GM19035 (cell line): ENCODE results near the gene DACH1.

ENCODE experiments used
- ATAC-seq: cut with Tn5 transposase; IDR thresholded peaks from one replicate; pipeline ENCODE4 v1.9.1; 2021; ENCODE audit not compliant: unreplicated experiment

DACH1 gene

DNA sequence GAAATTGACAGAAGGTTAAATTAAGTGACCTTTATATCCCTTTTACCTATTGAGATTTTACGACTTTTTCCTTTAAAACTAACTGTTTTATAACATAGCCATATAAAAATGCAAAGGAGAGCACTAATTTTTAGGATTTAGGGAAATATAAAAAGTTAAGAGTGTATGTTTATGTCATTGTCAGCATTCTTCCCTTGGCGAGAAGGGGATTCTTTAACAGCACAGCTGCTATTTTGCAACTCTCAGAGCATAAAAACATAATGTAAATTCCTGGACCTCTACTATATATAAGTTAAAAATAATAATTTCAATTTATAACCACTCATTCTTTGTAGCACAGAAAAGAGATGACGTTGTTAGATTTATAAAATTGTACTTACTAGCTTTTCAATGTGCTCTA, 363.2 kb downstream of the DACH1 start:
- ATAC-seq: no peak

DNA sequence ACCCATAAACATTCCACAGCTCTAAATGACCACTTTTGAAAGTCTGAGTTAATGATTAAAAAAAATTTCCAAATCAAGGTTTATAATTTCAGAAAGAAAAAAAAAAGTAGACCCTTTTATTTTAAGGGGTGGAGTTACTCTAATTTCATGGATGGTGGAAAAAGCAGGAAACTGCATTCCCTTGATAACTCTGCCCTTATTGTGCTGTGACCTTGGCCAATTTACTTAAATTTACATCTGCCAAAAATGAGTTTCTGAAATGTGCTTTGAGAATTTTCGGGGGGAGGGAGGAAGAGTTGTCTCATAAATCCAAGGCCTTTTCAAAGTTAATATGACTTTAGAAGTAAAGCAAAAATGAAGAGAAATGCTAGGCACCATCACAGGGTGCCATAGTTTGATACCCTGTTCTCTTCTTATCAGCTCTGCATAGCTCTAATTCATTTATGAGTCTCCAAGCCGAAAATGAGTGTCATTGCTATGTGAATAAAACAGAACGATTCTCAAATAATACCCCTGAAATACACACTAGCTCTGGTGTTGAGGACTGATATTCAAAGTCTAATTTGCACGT, 367.0 kb downstream of the DACH1 start:
- no peak for ATAC-seq

DNA sequence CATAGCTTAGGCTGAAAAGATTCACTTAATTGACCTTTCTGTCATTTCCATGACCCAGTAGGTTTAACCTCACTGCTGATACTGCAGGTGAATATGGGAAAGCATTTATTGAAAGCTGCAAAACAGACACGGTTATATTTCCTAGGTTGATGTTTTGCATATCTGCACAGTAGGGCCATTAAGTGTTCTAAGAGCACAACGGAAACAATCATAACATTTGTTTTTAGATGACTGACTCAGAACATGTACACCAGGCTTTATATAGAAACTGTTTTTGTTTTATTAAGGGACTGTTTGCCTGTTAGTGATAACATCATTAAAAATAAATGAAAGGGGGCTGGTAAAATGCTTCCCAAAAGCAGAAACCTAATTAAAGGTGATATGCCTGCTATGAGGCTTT, 367.8 kb downstream of the DACH1 start:
- ATAC-seq: no peak

DNA sequence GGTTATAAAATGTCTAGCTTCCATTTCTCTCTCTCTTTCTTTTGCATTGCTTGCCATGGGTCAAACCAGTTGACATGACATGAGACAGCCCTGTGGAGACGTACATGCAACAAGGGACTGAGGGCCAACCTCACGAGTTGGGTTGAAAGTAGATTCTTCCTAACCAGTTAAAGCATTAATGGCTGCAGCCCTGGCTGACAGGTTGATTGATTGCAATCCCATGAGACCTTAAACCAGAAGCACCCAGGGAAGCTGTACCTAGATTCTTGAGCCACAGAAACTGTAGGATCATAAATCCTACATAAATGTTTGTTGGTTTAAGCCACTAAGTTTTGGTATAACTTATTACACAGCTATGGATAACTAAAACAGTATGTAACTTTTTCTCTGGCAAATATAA, 373.8 kb downstream of the DACH1 start:
- no peak for ATAC-seq

DNA sequence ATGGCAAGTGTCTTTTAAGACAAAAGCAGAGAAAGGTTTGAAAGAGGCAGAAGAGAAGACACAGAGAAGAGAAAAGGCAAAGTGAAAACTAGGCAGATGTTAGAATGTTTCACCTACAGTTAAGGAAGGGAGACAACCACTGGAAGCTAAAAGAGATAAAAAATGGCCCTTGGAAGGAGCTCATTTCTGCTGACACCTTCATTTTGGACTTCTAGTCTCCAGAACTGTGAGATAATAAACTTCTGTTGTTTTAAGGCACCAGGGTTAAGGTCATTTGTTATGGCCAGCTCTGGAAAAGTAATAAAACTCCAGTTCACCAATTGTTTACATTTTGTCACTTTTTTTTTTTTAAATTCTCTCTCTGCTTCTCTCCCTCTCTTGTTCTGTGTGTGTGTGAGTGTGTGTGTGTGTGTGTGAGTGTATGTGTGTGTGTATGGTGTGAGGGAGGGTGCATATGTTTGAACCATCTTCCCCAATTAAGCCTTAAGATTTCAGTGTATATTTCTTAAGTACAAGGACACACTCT, 374.6 kb downstream of the DACH1 start:
- no peak for ATAC-seq

DNA sequence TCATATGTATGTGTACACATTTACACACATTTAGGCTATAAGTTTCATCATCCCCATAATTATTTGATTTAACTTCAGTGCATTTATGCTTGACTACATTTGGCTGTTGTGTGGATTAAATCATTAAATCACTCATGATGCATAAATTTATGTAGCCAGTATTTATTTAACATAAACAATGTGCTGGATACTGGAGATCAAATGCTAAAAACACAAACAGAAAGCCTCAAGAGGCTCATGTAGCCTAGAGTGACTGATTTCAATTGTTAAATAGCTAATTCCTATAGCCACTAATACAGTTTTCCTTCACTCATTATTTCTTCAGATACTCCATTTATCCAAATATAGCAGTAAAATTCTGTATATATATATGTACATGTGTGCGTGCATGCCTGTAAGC, 376.0 kb downstream of the DACH1 start:
- ATAC-seq: no peak

DNA sequence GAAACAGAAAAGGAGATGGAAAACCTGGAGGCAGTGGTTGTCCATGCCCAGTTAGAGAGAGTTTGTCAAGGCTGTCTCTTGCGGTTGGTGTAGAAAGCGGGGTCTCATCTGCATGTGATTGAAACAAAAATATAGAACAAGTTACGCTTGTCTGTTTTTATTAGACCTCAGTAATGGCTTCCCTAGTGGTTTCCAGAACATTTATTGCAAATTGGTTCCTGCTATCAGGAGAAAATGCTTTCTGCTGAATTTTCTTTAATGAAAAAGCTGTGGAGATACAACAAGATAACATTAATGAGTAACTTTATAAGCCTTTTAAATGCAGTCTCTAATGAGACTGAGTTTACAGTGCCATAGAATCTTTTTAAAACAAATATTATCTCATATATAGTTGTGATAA, 378.0 kb downstream of the DACH1 start:
- ATAC-seq: no peak

DNA sequence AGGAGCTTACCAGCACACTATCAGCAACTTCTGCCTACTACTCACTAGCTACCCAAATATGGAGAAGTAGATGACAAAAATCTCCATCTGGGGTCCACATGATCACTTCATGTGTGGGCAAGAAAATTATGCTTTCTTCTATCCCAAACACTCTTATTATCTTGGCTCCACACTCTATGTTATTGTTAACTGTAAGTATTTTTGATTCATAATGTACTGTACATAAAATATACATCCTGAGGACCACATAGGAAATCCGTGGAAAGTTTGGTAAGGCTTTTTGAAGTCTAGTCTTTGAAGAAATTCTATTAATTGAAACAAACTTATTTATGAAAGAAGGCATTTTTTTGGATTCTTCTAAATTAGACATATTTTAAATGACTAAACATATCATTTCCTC, 378.8 kb downstream of the DACH1 start:
- no peak for ATAC-seq

DNA sequence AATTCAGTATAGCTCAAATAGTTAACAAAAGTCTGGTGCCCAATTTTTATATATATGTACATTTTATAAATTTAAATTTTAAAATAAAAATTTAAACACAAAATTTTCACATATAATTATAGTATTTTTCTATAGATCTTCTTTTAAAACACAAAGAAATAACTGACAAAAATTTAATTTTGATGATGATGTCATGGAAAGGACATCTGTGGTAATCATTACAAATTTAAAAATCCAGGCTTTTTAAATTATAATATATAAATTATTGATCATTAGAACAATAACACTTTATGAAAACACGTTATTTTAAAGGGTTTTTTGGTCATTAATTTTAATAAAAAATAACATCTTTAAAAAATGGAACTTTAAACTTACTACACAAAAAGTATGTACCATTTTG, 381.1 kb downstream of the DACH1 start:
- ATAC-seq: no peak

DNA sequence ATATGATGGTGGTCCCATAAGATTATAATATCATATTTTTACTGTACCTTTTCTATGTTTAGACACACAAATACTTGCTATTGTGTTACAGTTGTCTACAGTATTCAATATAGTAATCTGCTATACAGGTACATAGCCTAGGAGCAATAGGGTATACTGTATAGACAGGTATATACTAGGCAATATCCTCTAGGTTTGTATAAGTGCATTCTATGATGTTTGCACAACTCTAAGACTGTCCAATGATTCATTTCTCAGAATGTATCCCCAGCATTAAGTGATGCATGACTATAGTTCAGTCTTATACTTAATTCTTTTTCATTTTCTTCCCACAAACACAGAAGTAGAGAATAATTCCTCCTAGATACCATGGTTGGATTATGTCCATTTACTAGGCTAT, 383.3 kb downstream of the DACH1 start:
- no peak for ATAC-seq

DNA sequence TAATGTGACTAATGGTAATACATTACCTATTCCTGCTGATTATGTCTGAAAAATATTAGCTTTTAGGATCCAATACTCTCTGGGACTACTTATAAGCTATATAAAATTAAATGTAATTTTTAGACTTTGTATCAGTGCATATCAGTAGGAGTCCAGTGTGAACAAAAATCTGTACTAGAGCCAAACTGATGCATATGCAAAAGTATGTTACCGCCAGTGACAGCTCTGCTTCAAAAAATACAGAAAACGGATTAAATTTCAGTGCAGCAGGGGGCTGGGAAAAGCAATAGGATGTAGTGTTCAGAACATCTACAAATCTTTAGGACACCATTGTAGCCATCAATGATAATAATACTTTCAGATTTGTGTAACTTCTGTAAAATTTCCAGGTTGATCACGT, 385.5 kb downstream of the DACH1 start:
- no peak for ATAC-seq

DNA sequence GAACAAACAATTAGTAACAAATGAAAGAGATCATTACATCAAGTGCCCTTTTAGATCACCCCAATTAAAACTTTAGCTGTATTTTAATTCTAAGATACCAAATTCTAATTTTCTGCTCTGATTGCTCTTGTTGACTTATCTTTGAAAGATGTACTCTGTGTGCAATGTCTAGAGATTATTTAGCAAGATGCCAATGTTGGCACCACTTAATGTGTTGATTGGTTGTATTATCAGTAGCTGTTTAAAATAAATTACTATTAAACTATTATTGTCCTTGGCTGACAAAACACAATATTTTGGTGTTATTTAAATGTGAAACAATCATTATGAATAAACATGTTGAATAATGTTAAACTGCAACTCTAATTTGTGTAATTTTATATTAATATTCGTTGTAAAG, 386.0 kb downstream of the DACH1 start:
- no peak for ATAC-seq

DNA sequence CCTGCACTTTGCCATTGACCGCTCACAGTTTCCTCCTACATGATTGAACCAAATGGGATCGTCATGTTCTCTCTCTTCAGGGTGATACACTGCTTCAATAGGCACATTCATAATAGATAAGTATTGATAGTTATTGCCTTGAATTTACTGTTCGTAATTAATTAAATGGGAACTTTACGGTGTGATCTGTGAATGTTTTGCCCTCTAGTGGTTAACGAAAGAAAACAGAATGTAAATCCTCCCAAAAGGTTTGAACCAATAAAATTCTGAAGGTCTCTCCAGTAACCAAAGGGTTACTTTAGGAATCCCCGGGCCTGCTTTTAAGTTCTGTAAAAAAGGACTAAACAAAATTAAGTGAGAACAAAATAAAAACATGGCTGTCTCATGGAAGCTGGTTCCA, 389.3 kb downstream of the DACH1 start:
- ATAC-seq: no peak

DNA sequence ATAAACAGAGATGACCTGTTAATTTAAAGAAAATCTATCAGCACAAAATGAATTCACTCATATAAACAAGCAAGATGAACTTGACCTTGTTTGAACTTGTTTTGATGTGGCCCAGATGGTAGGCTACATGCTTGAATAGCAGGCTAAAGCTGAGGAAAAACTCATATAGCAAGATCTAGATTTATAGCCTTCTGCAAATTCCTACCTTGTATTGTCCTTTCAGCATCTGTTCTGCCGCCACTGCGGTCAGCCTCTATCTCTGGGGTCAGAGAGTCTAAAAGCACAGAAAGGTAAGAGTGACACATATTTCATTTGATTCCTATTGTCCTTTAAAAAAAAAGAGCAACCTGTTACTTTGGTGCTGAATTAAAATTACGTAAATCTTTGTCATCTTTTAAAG, 392.1 kb downstream of the DACH1 start:
- ATAC-seq: no peak

DNA sequence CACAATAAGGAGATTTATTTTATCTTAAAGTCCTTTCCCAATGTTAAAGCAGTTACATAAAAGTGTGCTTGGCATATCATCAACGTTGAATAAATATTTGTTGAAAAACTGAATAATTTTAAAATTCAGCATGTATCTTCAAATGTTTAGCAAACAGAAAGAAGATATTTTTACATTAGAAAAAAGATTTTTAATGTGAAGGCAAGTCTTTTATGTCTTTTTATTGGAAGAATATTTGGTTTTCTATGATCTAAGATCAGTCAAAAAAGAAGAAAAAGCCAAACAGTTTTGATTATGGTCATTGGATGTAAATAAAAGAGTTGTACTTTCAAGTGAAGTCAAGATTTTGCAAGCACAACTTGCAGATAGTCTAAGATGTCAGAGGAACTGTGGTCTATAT, 397.4 kb downstream of the DACH1 start:
- ATAC-seq: no peak

DNA sequence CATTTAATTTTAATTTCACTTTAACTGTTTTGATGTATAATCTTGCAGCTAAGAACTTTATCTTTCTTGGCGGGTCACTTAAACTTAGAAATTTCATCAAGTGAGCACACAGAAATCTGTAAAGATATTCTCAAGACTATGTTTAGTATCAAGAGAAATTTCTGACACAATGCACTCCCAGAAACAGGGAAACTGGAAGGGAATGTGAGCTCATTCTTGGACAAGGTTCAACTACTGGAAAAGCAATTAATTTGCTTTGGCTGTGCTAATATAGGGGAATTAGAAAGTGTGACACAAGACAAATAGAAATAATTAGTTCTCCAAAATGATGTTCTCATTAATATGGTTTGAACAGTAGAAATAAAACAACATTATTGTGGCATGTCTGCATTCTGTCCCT, 402.3 kb downstream of the DACH1 start:
- no peak for ATAC-seq

DNA sequence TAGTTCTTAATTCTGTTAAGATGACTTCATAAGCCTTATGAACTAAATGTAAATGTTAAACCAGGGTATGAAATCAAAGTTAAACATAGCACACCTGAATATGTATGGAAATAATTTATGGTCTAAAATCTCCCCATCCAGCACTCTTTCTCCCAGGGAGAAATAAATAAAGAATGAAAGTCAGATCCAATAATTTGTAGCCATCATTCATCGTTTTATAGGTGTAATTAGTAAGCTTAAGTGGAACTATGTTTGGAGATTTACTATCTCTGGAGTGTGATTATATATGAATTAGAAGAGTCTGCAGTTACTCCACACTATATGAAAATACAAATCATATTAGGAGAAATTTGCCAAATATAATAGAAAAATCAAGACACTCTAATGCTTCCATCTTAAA, 405.1 kb downstream of the DACH1 start:
- ATAC-seq: no peak

DNA sequence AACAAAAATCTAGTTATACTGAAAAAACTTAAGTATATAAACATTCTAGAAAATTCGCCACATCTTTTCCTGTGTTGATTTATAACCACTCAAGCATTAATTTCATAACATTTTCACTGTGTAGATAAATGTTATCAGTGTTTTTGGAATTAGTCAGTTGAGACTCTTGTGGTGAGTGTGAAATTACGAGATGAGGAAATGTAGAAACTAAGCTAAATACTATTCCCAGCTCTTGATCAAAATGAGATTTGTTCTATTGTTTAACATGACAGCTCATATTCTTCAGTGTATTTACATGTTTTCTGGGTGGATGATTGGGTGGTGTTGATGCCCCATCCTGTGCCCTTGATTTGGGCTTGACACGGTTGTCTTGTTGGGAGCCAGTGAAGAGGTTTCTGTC, 406.8 kb downstream of the DACH1 start:
- no peak for ATAC-seq

DNA sequence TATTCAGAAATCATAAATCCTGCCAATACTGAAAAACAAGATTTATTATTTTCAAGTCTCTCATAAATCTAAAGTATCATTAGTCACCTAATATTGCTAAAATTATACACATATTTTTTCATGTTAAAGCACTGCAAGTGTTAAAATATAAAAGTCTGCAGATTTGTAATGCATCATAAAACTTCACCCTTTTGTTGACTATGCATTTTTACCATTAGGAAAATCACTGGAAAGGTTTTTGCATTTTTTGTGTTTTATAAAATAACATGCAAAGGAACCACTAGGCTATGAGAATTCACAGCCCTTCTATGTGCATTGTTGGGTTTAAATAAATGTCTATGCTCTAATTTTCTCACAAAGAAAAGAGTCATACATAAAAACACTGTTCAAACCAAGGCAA, 407.3 kb downstream of the DACH1 start:
- no peak for ATAC-seq

DNA sequence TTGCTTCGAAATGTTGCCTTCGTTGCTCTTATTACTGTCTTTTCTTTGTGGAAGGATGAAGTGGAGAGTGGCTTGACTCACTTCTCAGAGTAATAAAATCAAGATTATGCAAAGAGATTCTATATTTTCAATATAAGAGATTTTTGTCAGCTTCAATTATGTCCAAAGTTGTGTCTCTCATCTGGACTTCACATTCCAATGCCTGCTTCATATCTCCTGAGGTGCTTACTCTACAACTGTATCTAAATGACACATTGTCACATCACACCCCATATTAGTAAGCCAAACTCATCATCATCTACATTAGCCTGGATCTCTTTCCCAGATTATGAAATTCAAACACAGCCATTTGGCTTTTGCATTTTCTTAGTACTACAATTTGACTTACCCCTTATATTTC, 409.4 kb downstream of the DACH1 start:
- no peak for ATAC-seq

DNA sequence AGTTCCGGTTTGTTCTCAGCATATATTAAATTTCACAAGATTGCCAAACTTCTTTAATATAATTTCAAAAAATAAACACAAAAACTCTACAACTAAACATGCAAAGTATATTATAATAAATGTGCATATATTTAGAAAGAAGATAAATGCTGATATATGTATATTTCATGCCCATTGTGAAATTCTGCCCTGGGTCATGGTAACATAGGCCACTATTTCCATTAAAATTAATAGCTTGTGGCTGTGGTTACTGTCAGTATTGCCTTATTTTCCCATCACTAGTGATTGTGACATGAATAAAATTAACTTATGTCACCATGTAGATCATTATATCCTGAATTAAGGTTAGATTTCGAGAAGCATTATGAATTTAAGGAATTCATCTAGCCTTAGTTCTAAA, 410.9 kb downstream of the DACH1 start:
- no peak for ATAC-seq

DNA sequence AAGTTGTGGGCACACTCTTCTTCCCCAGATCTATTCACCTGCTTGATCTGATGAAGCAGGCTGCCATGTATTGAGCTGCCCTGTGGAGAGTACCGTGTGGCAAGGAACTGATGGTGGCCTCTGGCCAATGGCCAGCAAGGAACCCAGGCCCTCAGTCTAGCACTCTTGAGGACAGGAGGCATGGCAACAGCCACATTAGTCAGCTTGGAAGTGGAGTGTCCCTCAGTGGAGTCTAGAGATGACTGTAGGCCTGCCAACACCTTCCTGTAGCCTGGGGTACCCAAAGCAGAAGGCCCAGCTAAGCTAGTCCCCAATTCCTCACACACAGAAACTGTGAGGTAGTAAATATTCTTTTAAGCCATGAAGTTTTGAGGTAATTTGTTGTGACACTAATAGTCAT, 412.5 kb downstream of the DACH1 start:
- ATAC-seq: no peak

DNA sequence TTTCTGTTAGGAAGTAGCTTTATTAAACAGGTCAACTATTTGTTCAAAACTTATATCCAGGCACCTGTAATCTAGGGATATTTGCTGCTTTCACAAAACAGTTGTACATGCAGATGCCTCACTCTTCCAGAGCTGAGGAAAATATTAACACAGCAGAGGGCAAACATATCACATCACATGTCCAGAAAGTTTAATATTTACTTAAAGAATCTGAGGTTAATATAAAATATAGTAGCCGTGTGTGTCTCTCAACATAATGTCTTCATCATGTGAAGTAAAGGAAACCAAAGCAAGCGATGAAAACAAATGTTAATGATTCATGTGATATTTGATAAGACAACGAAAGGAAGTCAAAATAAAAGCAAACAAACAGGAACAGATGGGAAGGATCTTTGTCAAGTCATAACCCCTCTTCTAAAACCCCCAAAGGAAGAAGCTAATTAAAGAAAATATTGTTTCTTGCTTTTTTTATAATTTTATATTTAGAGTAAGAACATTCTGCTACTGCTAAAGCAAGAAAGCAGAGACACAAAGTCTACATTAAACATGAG, 418.8 kb downstream of the DACH1 start:
- no peak for ATAC-seq
